OCI-LY3 (cell line): ENCODE results near the gene COL6A2.

Experiments used
- H2AFZ ChIP-seq: fragments of 200-600, 300-600 bp; shearing (Covaris generic); 2 replicates; pipeline ENCODE4 v1.6.0; 2014; ENCODE audit warnings: antibody characterized with exemption, low read depth, low read length
- H3K27ac ChIP-seq: fragments of 200-600, 300-600 bp; sonication (generic); 2 replicates; pipeline ENCODE4 v1.5.1; 2014; ENCODE audit warnings: mild to moderate bottlenecking, low read length, moderate library complexity, mixed read lengths
- H3K27me3 ChIP-seq: fragments of 200-600, 300-600 bp; sonication (generic); 2 replicates; pipeline ENCODE4 v1.6.1; 2014; ENCODE audit warnings: low read depth, low read length, mixed read lengths
- H3K36me3 ChIP-seq: fragments of 200-600, 300-600 bp; sonication (generic); replicated peaks from 2 replicates; pipeline ENCODE3; 2014; ENCODE audit warnings: low read depth, low read length, mixed read lengths
- H3K4me1 ChIP-seq: fragments of 300-600, 200-600 bp; sonication (generic); 2 replicates; pipeline ENCODE4 v1.6.1; 2014; ENCODE audit warnings: low read length, mixed read lengths
- H3K4me2 ChIP-seq: fragments of 200-600, 300-600 bp; sonication (generic); 2 replicates; pipeline ENCODE4 v1.6.1; 2014; ENCODE audit warnings: low read length, mixed read lengths
- H3K4me3 ChIP-seq: fragments of 300-600, 200-600 bp; sonication (generic); 2 replicates; pipeline ENCODE4 v1.5.1; 2014; ENCODE audit warnings: antibody characterized with exemption, mild to moderate bottlenecking, low read length, moderate library complexity
- H3K79me2 ChIP-seq: fragments of 300-600, 200-600 bp; shearing (Covaris generic); 2 replicates; pipeline ENCODE4 v1.6.1; 2014; ENCODE audit warnings: mild to moderate bottlenecking, low read length, mixed read lengths
- H3K9ac ChIP-seq: fragments of 300-600, 200-600 bp; shearing (Covaris generic); 2 replicates; pipeline ENCODE4 v1.6.0; 2014; ENCODE audit warnings: mild to moderate bottlenecking, low read length, moderate library complexity
- H3K9me3 ChIP-seq: fragments of 200-600, 300-600 bp; shearing (Covaris generic); 2 replicates; pipeline ENCODE4 v1.6.1; 2014; ENCODE audit warnings: low read length, mixed read lengths; ENCODE audit not compliant: insufficient read depth
- H4K20me1 ChIP-seq: fragments of 200-600, 300-600 bp; sonication (generic); 2 replicates; pipeline ENCODE4 v1.6.1; 2016; ENCODE audit warnings: low read length, mixed read lengths; ENCODE audit not compliant: insufficient read depth
- CTCF ChIP-seq: fragments of 200-600, 300-600 bp; sonication (generic); IDR thresholded peaks from 2 replicates; pipeline ENCODE4 v1.5.1; 2014; ENCODE audit warnings: antibody characterized with exemption, low read length, low read depth
- EZH2phosphoT487 ChIP-seq: fragments of 200-600 bp; shearing (Covaris generic); IDR thresholded peaks from 2 replicates; pipeline ENCODE4 v1.6.1; 2018; ENCODE audit warnings: antibody characterized with exemption, mixed run types, low read depth

Gene COL6A2

GRCh38 chr21:46115441-46116188 lies 17.7 kb downstream of the COL6A2 start:
- no peak overlapping the region for H3K4me2 ChIP-seq
- H3K36me3 ChIP-seq, result no peaks in the 10 kb centered on the region
- no peak overlapping the region for H3K27ac ChIP-seq
- no peaks in the 10 kb centered on the region for H3K79me2 ChIP-seq
- H4K20me1 ChIP-seq, result no peaks in the 10 kb centered on the region
- no peaks in the 10 kb centered on the region for H3K4me1 ChIP-seq
- TF ChIP-seq CTCF, result no peak
- TF ChIP-seq EZH2phosphoT487, result no peak
- H3K27me3 ChIP-seq, result no peaks in the 10 kb centered on the region
- no peak overlapping the region for H3K4me3 ChIP-seq
- no peak overlapping the region for H3K9ac ChIP-seq
- no peak overlapping the region for H2AFZ ChIP-seq
- H3K9me3 ChIP-seq, result no peaks in the 10 kb centered on the region

- TF ChIP-seq EZH2phosphoT487 (no peak), CTCF (no peak)
- no peaks in the 10 kb centered on the region for H4K20me1 ChIP-seq
- no peaks in the 10 kb centered on the region for H3K36me3 ChIP-seq
These were observed 18.4 kb downstream of the COL6A2 start for GRCh38 chr21:46116189-46116775.

GRCh38 chr21:46116776-46117585 lies 19.1 kb downstream of the COL6A2 start:
- Histone ChIP-seq H3K36me3 (no peaks in the 10 kb centered on the region), H3K4me1 (no peaks in the 10 kb centered on the region), H3K9ac (no peak overlapping the region), H3K27ac (no peak overlapping the region), H3K9me3 (no peaks in the 10 kb centered on the region), H2AFZ (no peak overlapping the region), H3K27me3 (no peaks in the 10 kb centered on the region), H3K4me3 (no peak overlapping the region), H3K79me2 (no peaks in the 10 kb centered on the region), H4K20me1 (no peaks in the 10 kb centered on the region), H3K4me2 (no peak overlapping the region)
- TF ChIP-seq CTCF, result no peak
- TF ChIP-seq EZH2phosphoT487, result no peak

More at GRCh38 chr21:46116189-46116775, 18.4 kb downstream of the COL6A2 start:
- Histone ChIP-seq H3K4me3 (no peak overlapping the region), H3K9me3 (no peaks in the 10 kb centered on the region), H3K4me1 (no peaks in the 10 kb centered on the region), H2AFZ (no peak overlapping the region), H3K27me3 (no peaks in the 10 kb centered on the region), H3K27ac (no peak overlapping the region), H3K4me2 (no peak overlapping the region), H3K79me2 (no peaks in the 10 kb centered on the region), H3K9ac (no peak overlapping the region)
